GM12892 (cell line): Measurements from ENCODE around the gene DACT3.

Source experiments
- DNase-seq: peaks from one replicate; pipeline ENCODE4 v3.0.0; 2011; ENCODE audit not compliant: insufficient read length
- FAIRE-seq: peaks from 2 replicates; lab custom pipeline; 2011; peaks lifted over from hg19 to GRCh38; lab: Jason Lieb, UNC
- POLR2A ChIP-seq: IDR thresholded peaks from 2 replicates; pipeline ENCODE4 v1.6.1; 2011; ENCODE audit warnings: low read depth, low read length, control low read depth
- POLR2AphosphoS5 ChIP-seq: IDR thresholded peaks from 2 replicates; pipeline ENCODE4 v1.6.1; 2011; ENCODE audit warnings: low read depth, low read length, control low read depth
- TAF1 ChIP-seq: IDR thresholded peaks from 2 replicates; pipeline ENCODE4 v1.6.1; 2011; ENCODE audit warnings: low read depth, mild to moderate bottlenecking, control low read depth, low read length, borderline replicate concordance

Gene DACT3

DNA sequence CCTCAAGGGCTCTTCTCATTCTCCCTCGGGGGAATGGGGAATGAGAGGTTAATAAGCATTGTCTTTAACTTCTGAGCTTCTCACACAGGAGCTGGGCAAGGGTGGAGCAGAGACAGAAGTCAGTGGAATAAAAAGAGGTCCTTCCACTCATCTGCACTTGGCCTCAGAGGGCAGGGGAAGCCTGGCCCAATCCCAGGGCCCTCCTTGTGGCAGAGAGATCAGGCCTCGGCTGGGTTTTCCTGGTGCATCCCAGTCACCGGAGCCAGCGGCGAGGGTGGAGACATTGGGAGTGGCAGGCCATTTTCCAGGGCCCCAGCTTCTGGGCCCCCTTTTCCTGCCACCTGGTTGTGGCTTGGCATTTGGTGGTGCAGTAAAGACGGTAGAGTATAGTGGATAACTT, 49.2 kb downstream of the DACT3 start:
- FAIRE-seq (no peak), DNase-seq (no peak)
- TF ChIP-seq POLR2A = no peak
- no peak for TF ChIP-seq POLR2AphosphoS5
- TF ChIP-seq TAF1 = no peak

DNA sequence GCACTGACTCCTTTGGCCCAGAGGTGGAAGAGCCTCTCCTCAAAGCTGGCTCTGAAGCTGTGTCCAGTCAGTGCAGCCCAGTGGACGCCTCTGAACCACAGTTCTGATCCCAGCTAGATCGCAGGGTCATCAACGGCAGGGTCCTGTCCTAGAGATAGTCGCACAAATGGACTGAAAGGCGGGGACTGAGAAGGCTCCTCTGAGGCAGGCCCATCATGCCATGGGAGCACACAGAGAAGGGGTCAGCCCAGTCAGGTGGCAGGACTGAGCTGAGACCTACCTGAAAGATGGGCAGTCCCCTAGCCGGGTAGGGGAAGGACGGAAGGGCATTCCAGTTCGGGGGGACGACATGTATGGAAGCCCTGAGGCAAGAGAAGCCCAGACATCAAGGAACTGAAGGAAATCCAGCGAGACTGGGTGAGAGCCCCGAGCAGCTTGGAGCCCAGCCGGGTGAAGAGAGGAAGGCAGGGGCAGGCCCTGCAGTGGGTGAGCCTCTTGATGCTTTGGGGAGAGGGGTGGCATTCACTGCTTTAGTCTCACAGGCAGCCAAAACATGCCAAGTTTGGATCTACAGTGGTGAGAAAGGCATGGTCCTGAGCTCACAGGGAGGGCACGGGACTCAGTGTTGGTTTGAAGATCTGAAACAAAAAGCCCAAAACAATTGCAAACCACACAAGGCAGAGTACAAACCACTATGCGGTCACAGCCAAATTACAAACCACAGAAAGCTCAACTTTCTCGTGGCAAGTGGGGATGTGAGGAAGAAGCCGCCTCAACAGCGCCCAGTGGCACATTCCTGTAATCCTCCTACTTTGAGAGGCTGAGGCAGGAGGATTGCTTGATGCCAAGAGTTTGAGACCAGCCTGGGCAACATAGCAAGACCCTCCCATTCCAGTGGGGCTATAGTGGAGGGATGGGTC, 49.9 kb downstream of the DACT3 start:
- FAIRE-seq (peak; percentile 83), DNase-seq (no peak)
- peak; percentile 82 for TF ChIP-seq POLR2A
- TF ChIP-seq TAF1 = no peak
- peak; percentile 88 for TF ChIP-seq POLR2AphosphoS5

DNA sequence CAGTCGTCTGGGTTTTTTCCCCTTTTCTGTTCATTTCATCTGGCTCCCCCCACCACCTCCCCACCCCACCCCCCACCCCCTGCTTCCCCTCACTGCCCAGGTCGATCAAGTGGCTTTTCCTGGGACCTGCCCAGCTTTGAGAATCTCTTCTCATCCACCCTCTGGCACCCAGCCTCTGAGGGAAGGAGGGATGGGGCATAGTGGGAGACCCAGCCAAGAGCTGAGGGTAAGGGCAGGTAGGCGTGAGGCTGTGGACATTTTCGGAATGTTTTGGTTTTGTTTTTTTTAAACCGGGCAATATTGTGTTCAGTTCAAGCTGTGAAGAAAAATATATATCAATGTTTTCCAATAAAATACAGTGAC, 50.6 kb downstream of the DACT3 start:
- DNase-seq = no peak
- TF ChIP-seq TAF1 (no peak), POLR2AphosphoS5 (no peak), POLR2A (no peak)
- FAIRE-seq = no peak

DNA sequence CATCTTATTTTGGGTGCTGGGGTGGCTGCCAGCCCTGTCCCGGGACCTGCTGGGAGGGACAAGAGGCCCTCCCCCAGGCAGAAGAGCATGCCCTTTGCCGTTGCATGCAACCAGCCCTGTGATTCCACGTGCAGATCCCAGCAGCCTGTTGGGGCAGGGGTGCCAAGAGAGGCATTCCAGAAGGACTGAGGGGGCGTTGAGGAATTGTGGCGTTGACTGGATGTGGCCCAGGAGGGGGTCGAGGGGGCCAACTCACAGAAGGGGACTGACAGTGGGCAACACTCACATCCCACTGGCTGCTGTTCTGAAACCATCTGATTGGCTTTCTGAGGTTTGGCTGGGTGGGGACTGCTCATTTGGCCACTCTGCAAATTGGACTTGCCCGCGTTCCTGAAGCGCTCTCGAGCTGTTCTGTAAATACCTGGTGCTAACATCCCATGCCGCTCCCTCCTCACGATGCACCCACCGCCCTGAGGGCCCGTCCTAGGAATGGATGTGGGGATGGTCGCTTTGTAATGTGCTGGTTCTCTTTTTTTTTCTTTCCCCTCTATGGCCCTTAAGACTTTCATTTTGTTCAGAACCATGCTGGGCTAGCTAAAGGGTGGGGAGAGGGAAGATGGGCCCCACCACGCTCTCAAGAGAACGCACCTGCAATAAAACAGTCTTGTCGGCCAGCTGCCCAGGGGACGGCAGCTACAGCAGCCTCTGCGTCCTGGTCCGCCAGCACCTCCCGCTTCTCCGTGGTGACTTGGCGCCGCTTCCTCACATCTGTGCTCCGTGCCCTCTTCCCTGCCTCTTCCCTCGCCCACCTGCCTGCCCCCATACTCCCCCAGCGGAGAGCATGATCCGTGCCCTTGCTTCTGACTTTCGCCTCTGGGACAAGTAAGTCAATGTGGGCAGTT, 51.2 kb downstream of the DACT3 start:
- FAIRE-seq (no peak), DNase-seq (no peak)
- TF ChIP-seq TAF1 (no peak), POLR2AphosphoS5 (0 out of 2 replicates have a peak, but pooled peaks have one; percentile 39)

DNA sequence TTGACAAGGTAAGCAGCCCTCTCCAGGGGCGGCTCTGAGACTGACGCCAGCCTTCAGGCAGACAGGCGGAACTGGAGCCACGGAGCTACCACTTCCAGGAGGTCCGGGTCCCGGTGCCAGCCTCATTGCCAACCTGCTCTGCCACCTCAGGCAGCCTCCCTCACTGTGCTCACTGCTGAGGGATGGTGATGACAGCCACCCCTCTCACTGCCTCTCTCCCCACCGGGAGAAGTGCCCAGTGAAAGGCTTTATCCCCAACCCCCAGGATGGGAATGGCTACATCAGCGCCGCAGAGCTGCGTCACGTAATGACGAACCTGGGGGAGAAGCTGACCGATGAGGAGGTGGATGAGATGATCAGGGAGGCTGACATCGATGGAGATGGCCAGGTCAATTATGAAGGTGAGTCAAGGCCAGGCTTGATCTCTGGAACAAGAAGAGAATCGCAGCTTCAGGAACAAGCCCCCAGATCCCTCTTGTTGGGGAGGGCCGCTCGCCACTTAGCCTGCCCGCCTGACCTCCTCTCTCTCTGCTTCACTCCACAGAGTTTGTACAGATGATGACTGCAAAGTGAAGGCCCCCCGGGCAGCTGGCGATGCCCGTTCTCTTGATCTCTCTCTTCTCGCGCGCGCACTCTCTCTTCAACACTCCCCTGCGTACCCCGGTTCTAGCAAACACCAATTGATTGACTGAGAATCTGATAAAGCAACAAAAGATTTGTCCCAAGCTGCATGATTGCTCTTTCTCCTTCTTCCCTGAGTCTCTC, 52.2 kb downstream of the DACT3 start:
- TF ChIP-seq POLR2A = no peak
- TF ChIP-seq TAF1 = no peak
- TF ChIP-seq POLR2AphosphoS5 = no peak
- DNase-seq (no peak), FAIRE-seq (no peak)

DNA sequence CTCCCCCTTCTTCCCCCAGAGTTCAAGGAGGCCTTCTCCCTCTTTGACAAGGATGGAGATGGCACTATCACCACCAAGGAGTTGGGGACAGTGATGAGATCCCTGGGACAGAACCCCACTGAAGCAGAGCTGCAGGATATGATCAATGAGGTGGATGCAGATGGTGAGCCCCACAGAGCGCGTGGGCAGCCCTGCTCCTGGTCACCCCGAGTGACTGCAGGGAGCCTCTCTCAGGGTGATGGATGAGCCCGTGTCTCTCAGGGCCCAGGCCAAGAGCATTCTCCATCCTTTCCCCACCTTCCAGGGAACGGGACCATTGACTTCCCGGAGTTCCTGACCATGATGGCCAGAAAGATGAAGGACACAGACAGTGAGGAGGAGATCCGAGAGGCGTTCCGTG, 52.8 kb downstream of the DACT3 start:
- no peak for TF ChIP-seq POLR2A
- TF ChIP-seq POLR2AphosphoS5 = no peak
- no peak for TF ChIP-seq TAF1
- no peak for FAIRE-seq
- DNase-seq = no peak

DNA sequence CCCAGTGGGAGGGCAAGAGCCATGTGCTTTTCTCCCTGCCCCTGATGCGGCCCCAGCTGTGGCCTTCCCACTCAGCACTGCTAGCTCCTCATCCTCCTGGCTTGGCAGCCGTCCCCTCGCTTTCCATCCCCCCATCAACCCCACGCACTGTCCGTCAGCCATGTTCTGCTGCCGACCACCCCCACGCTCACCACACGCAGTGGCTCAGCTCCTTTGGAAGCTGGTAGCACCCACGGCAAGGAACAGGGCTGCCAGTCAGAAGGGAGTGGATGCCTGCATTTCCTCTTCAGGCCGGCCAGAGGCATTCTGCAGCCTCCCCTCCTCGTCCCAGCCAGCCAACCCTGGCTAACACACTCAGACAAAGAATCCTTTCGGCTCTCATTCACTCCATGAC, 53.5 kb downstream of the DACT3 start:
- FAIRE-seq = no peak
- TF ChIP-seq TAF1 = no peak
- no peak for TF ChIP-seq POLR2A
- 0 out of 2 replicates have a peak, but pooled peaks have one; percentile 14 for TF ChIP-seq POLR2AphosphoS5
- DNase-seq = no peak

DNA sequence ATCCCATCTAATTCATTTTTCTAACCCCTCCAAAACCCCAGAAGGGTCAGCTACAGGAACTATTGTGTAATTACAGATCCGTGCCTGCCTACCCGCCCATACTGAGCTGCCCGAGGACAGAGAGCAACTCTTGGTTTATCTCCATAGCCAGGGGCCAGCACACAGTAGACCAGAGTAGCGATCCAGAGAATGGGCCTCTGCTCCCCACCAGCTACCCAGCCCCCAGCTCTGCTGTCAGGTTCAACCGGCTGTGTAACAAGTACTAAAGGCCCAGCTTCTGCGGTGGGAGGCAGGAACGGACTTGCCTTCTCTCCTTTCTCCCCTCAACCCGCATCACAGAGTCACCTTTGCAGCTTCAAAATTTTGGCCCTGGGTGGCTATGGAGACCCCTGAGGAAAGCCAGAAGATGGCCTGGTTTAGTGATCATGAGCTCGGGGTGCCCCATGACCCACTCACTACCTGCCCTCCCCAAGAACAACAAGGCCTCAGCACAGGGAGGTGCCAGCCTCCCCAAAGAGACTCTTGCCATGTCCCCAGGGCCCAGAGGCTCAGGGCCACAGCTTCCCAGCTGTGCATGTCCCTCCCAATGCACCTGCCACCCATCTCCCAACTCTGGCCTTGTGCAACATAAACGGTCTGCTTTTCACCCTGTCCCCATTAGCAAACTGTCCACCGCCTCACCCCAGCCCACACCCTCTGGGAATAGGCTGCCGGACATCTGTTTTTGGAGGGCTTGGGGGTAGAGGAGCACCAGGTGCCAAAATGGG, 54.1 kb downstream of the DACT3 start:
- DNase-seq = no peak
- FAIRE-seq = no peak
- TF ChIP-seq POLR2A (no peak), TAF1 (no peak), POLR2AphosphoS5 (no peak)

DNA sequence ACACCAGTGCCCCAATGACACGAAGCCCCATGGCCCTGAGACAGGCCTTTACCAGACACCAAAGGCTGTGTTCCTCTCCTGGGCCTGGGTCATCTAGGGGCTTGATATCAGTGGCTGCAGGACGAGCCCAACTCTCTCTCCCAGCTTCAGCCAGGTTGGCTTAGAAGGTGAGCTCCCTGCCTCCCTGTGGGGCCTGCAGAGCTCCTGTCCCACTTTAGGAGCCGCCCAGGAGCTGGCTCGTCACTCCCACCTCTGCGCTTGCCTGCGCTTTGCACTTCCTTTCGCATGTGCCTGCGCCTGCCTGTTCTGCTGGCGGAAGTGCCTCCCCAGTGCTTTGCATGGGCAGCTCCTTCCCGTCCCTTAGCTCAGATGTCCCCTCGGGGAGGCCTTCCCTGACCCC, 55.0 kb downstream of the DACT3 start:
- DNase-seq (no peak), FAIRE-seq (no peak)

DNA sequence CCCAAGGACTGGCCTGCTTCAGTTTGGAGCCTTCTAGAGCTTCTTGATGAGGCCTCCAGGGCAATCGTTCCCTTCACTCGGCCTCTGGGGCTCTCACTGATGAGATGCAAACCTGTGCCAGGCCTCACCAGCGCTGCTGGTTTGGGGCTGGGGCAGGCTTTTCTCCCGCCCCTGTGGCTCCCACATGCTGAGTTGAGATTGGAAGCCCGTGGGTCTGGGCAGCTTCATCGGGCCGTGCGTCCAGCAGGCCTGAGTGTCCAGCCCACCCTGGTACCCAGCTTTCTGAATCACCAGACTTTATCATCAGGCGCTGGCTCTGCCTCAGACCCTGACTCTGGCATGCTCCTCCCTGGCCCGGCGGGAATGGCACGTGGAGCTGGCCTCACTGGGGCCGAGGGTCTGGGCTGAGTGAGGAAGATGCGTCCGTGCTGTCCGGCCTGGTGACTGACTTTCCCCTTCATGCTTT, 55.6 kb downstream of the DACT3 start:
- DNase-seq (no peak), FAIRE-seq (no peak)
- no peak for TF ChIP-seq TAF1
- no peak for TF ChIP-seq POLR2AphosphoS5
- no peak for TF ChIP-seq POLR2A

More for the DNA sequence above, 55.0 kb downstream of the DACT3 start:
- TF ChIP-seq POLR2A (no peak), POLR2AphosphoS5 (no peak), TAF1 (no peak)
